Liver (tissue), 9 donors: Measurements from ENCODE around the gene MAOB. TPM values are rescaled to one million over a fixed set of nuclear protein-coding genes. Genes with fewer than 3 reads are reported as not detected.

Experiments used
- DNase-seq: peaks from one replicate; pipeline ENCODE4 v3.0.0-alpha.2; 2017; ENCODE audit warnings: low spot score
- H3K27ac ChIP-seq, 2 donors: one replicate each; pipeline ENCODE4 v1.7.0; 2013; ENCODE audit warnings: inconsistent platforms in 2 of 2, low read length in 2 of 2, control low read depth in 1 of 2, low read depth in 1 of 2, mild to moderate bottlenecking in 1 of 2
- H3K27me3 ChIP-seq, 4 donors: one replicate each; pipeline versions ENCODE4 v1.6.1 to v1.7.0; 2013; ENCODE audit warnings: low read length in 3 of 4, inconsistent platforms in 1 of 4, mild to moderate bottlenecking in 1 of 4, moderate library complexity in 1 of 4; ENCODE audit not compliant: control insufficient read depth in 4 of 4, insufficient read depth in 4 of 4
- H3K36me3 ChIP-seq, 4 donors: one replicate each; pipeline versions ENCODE4 v1.6.1 to v1.7.0; 2013; ENCODE audit warnings: low read length in 3 of 4, mild to moderate bottlenecking in 3 of 4, low read depth in 1 of 4, moderate library complexity in 1 of 4; ENCODE audit not compliant: control insufficient read depth in 4 of 4, insufficient read depth in 3 of 4
- H3K4me1 ChIP-seq, 4 donors: one replicate each; pipeline versions ENCODE4 v1.6.1 to v1.7.0; 2013; ENCODE audit warnings: low read length in 3 of 4, mild to moderate bottlenecking in 3 of 4, moderate library complexity in 1 of 4; ENCODE audit not compliant: control insufficient read depth in 4 of 4, insufficient read depth in 4 of 4
- H3K4me3 ChIP-seq, 3 donors: one replicate each; pipeline versions ENCODE4 v1.6.1 to v1.7.0; 2013; ENCODE audit warnings: low read length in 3 of 3, control low read depth in 1 of 3, low read depth in 1 of 3, mild to moderate bottlenecking in 1 of 3
- H3K9ac ChIP-seq, 2 donors: one replicate each; pipeline ENCODE4 v1.7.0; 2013; ENCODE audit warnings: low read length in 2 of 2, mild to moderate bottlenecking in 2 of 2, moderate library complexity in 2 of 2, control low read depth in 1 of 2, low read depth in 1 of 2
- H3K9me3 ChIP-seq, 4 donors: one replicate each; pipeline versions ENCODE4 v1.6.1 to v1.7.0; 2013; ENCODE audit warnings: low read length in 3 of 4; ENCODE audit not compliant: control insufficient read depth in 4 of 4
- EGR1 ChIP-seq, 2 donors: IDR thresholded peaks; 2 replicates each; pipeline ENCODE4 v1.6.1; 2016 to 2018; ENCODE audit warnings: antibody characterized with exemption in 2 of 2, low read depth in 2 of 2
- FOXA1 ChIP-seq: IDR thresholded peaks from 2 replicates; pipeline ENCODE4 v1.6.1; 2016; ENCODE audit warnings: antibody characterized with exemption
- FOXA2 ChIP-seq: IDR thresholded peaks from 2 replicates; pipeline ENCODE4 v1.6.1; 2016; ENCODE audit warnings: antibody characterized with exemption
- GABPA ChIP-seq, 2 donors: IDR thresholded peaks in 1 of 2; conservative IDR thresholded peaks in 1 of 2; 2 replicates each; pipeline ENCODE4 v1.6.1; 2016; ENCODE audit warnings: antibody characterized with exemption in 2 of 2, mild to moderate bottlenecking in 1 of 2, moderate library complexity in 1 of 2
- HNF4A ChIP-seq, 2 donors: conservative IDR thresholded peaks; 2 replicates each; pipeline ENCODE4 v1.6.1; 2016; ENCODE audit warnings: antibody characterized with exemption in 2 of 2, mild to moderate bottlenecking in 2 of 2
- HNF4G ChIP-seq: IDR thresholded peaks from 2 replicates; pipeline ENCODE4 v1.6.1; 2016; ENCODE audit warnings: antibody characterized with exemption
- JUND ChIP-seq, 2 donors: IDR thresholded peaks; 2 replicates each; pipeline ENCODE4 v1.6.1; 2016; ENCODE audit warnings: antibody characterized with exemption in 2 of 2
- NR2F2 ChIP-seq: IDR thresholded peaks from 2 replicates; pipeline ENCODE4 v1.6.1; 2016; ENCODE audit warnings: antibody characterized with exemption
- RAD21 ChIP-seq, 2 donors: IDR thresholded peaks; 2 replicates each; pipeline ENCODE4 v1.6.1; 2016; ENCODE audit warnings: antibody characterized with exemption in 2 of 2, mild to moderate bottlenecking in 2 of 2
- RXRA ChIP-seq, 2 donors: IDR thresholded peaks; 2 replicates each; pipeline ENCODE4 v1.6.1; 2017 to 2018; ENCODE audit warnings: antibody characterized with exemption in 2 of 2, mild to moderate bottlenecking in 1 of 2
- SP1 ChIP-seq: IDR thresholded peaks from 2 replicates; pipeline ENCODE4 v1.6.1; 2018; ENCODE audit warnings: antibody characterized with exemption, mild to moderate bottlenecking
- TAF1 ChIP-seq: conservative IDR thresholded peaks from 2 replicates; pipeline ENCODE4 v1.6.1; 2016; ENCODE audit warnings: antibody characterized with exemption, mild to moderate bottlenecking
- YY1 ChIP-seq: IDR thresholded peaks from 2 replicates; pipeline ENCODE4 v1.6.1; 2016; ENCODE audit warnings: antibody characterized with exemption, mild to moderate bottlenecking
- WGBS: extraction: QIAGEN DNeasy Blood & Tissue Kit; methylation state at CpG from one replicate; pipeline ENCODE4 v1.1.7; 2013; 5-methylcytosine and 5-hydroxymethylcytosine counted together
- polyA plus RNA-seq, 2 donors: library from polyadenylated mRNA; stranded (reverse) in 1 of 2; unstranded in 1 of 2; fragments of 200-250 nt in 1 of 2; fragments of >200 nt in 1 of 2; fragmentation: Nextera tagmentation in 1 of 2; extraction: Ambion mirVana in 1 of 2; gene quantifications; one replicate each; pipeline versions ENCODE4 v1.2.1 to v1.2.3, GENCODE V29; 2013 to 2015
- total RNA-seq, 2 donors: library from RNA; depleted of rRNA; stranded (reverse); fragments of >200 nt; gene quantifications; one replicate each; pipeline ENCODE4 v1.2.3, GENCODE V29; 2014
- TF ChIP-seq, protein P1 (sequence below): fragments of 150-350 bp; IDR thresholded peaks from 2 replicates; pipeline ENCODE4 v1.5.1; 2017; ENCODE audit warnings: improper control_type of control experiment, low read depth, low read length; ENCODE audit not compliant: missing input control
- TF ChIP-seq, protein P2 (sequence below): IDR thresholded peaks from 2 replicates; pipeline ENCODE4 v1.6.1; 2016; ENCODE audit warnings: antibody characterized with exemption, mild to moderate bottlenecking
- TF ChIP-seq, protein P3 (sequence below): IDR thresholded peaks from 2 replicates; pipeline ENCODE4 v1.6.1; 2016; ENCODE audit warnings: antibody characterized with exemption
- TF ChIP-seq, protein P4 (sequence below): IDR thresholded peaks from 2 replicates; pipeline ENCODE4 v1.6.1; 2016; ENCODE audit warnings: antibody characterized with exemption
- TF ChIP-seq, protein P5 (sequence below): IDR thresholded peaks from 2 replicates; pipeline ENCODE4 v1.6.1; 2016; ENCODE audit warnings: antibody characterized with exemption
- donor health status: healthy.
- donor health status: healthy.
- donor health status: healthy.
- donor health status: healthy.
- donor health status: healthy.

Gene MAOB
- total and polyA plus RNA-seq, 4 donors = 34.0 to 96.3 (median 72.6) TPM

DNA sequence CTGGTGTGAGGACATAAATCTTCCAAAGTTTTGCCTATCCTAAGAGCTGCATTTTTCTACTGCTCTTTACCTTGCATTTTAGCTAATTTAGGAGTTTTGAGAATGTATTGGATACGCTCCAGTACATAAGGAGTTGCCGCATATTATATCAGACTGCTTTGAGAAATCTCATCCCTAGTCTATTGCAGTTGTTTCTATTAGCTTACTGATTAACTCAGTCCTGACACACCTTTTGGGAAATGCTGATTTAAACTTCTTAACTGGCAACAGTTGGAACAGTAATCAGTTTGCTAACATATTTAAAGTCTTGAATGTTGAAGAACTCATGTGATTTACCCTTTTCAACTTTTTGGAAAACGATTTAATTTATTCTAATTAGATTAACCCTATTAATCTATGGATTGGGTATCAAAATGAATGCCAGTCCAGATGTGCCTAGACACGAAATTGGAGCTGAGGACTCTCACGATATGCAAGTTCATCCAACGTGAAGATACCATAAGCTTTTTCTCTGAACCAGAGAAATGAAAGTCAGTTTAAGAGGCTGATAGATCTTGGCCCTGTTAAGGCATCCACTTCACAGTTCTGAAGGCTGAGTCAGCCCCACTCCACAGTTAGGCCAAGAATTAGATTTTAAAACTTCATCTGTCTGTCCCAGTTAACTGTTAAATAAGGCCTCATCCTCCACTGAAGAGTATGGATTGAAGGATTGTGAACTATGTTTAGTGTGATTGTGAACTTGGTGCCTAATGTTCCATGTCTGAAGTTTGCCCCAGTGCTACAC is 136.1 kb downstream of the MAOB start:
- 57% methylated on average over 6 of the region's 6 CpGs for WGBS
- Histone ChIP-seq H3K36me3 (peaks cover 0 to 2% (median under 1%) of the 10 kb centered on the region in 4 donors), H3K9me3 (no peaks in the 10 kb centered on the region), H3K27me3 (no peaks in the 10 kb centered on the region), H3K4me3 (no peak overlapping the region), H3K9ac (peak overlapping the region in 1 of 2 donors; percentile 39), H3K27ac (peak overlapping the region; percentile 22 to 57), H3K4me1 (peaks cover 3 to 36% (median 22%) of the 10 kb centered on the region in 4 donors)
- TF ChIP-seq, protein P1, sequence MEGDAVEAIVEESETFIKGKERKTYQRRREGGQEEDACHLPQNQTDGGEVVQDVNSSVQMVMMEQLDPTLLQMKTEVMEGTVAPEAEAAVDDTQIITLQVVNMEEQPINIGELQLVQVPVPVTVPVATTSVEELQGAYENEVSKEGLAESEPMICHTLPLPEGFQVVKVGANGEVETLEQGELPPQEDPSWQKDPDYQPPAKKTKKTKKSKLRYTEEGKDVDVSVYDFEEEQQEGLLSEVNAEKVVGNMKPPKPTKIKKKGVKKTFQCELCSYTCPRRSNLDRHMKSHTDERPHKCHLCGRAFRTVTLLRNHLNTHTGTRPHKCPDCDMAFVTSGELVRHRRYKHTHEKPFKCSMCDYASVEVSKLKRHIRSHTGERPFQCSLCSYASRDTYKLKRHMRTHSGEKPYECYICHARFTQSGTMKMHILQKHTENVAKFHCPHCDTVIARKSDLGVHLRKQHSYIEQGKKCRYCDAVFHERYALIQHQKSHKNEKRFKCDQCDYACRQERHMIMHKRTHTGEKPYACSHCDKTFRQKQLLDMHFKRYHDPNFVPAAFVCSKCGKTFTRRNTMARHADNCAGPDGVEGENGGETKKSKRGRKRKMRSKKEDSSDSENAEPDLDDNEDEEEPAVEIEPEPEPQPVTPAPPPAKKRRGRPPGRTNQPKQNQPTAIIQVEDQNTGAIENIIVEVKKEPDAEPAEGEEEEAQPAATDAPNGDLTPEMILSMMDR = no peak
- TF ChIP-seq YY1 = no peak
- no peak for TF ChIP-seq EGR1 (IDR thresholded peaks at IDR 0.05; ENCODE audit: low read depth in 2 of 2)
- no peak for TF ChIP-seq HNF4G
- peak; percentile 21 for TF ChIP-seq SP1
- TF ChIP-seq, protein P2, sequence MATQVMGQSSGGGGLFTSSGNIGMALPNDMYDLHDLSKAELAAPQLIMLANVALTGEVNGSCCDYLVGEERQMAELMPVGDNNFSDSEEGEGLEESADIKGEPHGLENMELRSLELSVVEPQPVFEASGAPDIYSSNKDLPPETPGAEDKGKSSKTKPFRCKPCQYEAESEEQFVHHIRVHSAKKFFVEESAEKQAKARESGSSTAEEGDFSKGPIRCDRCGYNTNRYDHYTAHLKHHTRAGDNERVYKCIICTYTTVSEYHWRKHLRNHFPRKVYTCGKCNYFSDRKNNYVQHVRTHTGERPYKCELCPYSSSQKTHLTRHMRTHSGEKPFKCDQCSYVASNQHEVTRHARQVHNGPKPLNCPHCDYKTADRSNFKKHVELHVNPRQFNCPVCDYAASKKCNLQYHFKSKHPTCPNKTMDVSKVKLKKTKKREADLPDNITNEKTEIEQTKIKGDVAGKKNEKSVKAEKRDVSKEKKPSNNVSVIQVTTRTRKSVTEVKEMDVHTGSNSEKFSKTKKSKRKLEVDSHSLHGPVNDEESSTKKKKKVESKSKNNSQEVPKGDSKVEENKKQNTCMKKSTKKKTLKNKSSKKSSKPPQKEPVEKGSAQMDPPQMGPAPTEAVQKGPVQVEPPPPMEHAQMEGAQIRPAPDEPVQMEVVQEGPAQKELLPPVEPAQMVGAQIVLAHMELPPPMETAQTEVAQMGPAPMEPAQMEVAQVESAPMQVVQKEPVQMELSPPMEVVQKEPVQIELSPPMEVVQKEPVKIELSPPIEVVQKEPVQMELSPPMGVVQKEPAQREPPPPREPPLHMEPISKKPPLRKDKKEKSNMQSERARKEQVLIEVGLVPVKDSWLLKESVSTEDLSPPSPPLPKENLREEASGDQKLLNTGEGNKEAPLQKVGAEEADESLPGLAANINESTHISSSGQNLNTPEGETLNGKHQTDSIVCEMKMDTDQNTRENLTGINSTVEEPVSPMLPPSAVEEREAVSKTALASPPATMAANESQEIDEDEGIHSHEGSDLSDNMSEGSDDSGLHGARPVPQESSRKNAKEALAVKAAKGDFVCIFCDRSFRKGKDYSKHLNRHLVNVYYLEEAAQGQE = no peak
- peak in 1 of 2 donors; percentile 18 for TF ChIP-seq RAD21 (IDR thresholded peaks at IDR 0.05)
- TF ChIP-seq, protein P3, sequence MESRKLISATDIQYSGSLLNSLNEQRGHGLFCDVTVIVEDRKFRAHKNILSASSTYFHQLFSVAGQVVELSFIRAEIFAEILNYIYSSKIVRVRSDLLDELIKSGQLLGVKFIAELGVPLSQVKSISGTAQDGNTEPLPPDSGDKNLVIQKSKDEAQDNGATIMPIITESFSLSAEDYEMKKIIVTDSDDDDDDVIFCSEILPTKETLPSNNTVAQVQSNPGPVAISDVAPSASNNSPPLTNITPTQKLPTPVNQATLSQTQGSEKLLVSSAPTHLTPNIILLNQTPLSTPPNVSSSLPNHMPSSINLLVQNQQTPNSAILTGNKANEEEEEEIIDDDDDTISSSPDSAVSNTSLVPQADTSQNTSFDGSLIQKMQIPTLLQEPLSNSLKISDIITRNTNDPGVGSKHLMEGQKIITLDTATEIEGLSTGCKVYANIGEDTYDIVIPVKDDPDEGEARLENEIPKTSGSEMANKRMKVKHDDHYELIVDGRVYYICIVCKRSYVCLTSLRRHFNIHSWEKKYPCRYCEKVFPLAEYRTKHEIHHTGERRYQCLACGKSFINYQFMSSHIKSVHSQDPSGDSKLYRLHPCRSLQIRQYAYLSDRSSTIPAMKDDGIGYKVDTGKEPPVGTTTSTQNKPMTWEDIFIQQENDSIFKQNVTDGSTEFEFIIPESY = no peak
- no peak for TF ChIP-seq NR2F2
- no peak for TF ChIP-seq RXRA (IDR thresholded peaks at IDR 0.05)
- TF ChIP-seq HNF4A (conservative IDR thresholded peaks at IDR 0.05) = peak in 1 of 2 donors; percentile 31
- TF ChIP-seq, protein P4, sequence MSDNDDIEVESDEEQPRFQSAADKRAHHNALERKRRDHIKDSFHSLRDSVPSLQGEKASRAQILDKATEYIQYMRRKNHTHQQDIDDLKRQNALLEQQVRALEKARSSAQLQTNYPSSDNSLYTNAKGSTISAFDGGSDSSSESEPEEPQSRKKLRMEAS = no peak
- TF ChIP-seq TAF1 = no peak
- no peak for TF ChIP-seq JUND (IDR thresholded peaks at IDR 0.05)
- TF ChIP-seq FOXA2 = peak; percentile 14
- no peak for TF ChIP-seq GABPA (IDR thresholded peaks at IDR 0.05 in 1 of 2, conservative IDR thresholded peaks at IDR 0.05 in 1 of 2)
- TF ChIP-seq, protein P5, sequence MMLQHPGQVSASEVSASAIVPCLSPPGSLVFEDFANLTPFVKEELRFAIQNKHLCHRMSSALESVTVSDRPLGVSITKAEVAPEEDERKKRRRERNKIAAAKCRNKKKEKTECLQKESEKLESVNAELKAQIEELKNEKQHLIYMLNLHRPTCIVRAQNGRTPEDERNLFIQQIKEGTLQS = no peak
- no peak for TF ChIP-seq FOXA1
- DNase-seq = no peak
